Tibial artery (tissue), 4 donors: ENCODE results near the gene ANKRD11.

Source experiments
- DNase-seq, 2 donors: peaks; one replicate each; pipeline ENCODE4 v3.0.0-alpha.2; 2019
- H3K27ac ChIP-seq, 2 donors: fragments of 200-600 bp; sonication (generic) in 1 of 2; 1 replicate in 1 of 2; 2 replicates in 1 of 2; pipeline ENCODE4 v1.5.1; 2018 to 2019; ENCODE audit warnings: mild to moderate bottlenecking in 1 of 2
- H3K27me3 ChIP-seq, 2 donors: fragments of 200-600 bp; sonication (generic) in 1 of 2; one replicate each; pipeline versions ENCODE4 v1.5.1 to v1.6.0; 2016 to 2019
- H3K36me3 ChIP-seq, 3 donors: fragments of 200-600 bp; sonication (generic) in 2 of 3; one replicate each; pipeline ENCODE4 v1.5.1; 2016 to 2019; ENCODE audit warnings: mild to moderate bottlenecking in 2 of 3
- H3K4me1 ChIP-seq, 4 donors: fragments of 200-600 bp; sonication (generic) in 2 of 4; 1 replicate in 3 of 4; 2 replicates in 1 of 4; pipeline ENCODE4 v1.5.1; 2016 to 2019
- H3K4me3 ChIP-seq, 2 donors: fragments of 200-600 bp; sonication (generic) in 1 of 2; 1 replicate in 1 of 2; 2 replicates in 1 of 2; pipeline ENCODE4 v1.5.1; 2018 to 2019; ENCODE audit warnings: mild to moderate bottlenecking in 2 of 2
- H3K9me3 ChIP-seq, 3 donors: fragments of 200-600 bp; sonication (generic) in 1 of 3; one replicate each; pipeline ENCODE4 v1.5.1; 2016 to 2019
- intact Hi-C: fragments of 100-400 bp; cut with DNase I; formaldehyde crosslinking; loops from one replicate; pipeline ENCODE4 v1.15.0; 2023; ENCODE audit warnings: low total_unique reads
- TF ChIP-seq, protein P1 (sequence below), 2 experiments: fragments of 200-600 bp in 1 of 2; fragments of 450-650 bp in 1 of 2; IDR thresholded peaks; one replicate each; pipeline ENCODE4 v1.5.1; 2017 to 2019; ENCODE audit warnings: antibody characterized with exemption in 2 of 2, mild to moderate bottlenecking in 1 of 2, moderate library complexity in 1 of 2

ANKRD11 gene

DNA sequence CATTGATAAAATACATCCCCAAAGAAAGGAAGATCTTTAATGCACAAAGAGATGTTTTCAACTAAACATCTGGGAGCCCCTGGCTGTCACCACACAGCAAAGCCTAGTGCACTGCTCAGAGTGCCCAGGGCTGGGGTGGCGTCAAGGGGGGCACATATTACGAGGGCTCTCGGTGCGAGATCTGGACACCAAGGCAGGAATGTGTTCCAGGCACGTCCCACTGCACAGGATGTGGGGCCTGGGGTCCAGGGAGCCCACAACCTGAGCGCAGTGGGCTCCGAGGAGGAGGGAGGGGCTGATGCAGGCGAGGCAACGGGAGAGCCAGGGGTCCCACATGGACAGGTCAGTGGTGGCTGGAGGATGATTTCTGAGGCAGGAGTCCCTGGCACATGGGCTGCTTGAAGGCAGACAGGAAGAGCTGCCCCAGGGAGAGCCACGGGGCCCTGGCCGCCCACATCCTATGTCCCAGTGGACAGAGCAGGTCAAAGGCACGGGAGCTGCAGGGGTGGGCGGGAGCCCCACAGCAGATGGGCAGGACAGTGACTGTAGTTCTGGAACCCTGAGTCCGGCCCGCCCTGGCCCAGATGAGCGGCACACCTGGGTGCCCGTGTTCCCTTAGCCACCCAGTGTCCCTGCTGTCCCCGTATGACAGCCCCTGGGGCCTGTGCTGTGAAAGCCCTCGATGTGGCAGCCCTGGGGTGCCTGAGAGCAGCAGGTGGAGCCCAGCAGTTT is 216.5 kb downstream of the ANKRD11 start:
- TF ChIP-seq, protein P1, sequence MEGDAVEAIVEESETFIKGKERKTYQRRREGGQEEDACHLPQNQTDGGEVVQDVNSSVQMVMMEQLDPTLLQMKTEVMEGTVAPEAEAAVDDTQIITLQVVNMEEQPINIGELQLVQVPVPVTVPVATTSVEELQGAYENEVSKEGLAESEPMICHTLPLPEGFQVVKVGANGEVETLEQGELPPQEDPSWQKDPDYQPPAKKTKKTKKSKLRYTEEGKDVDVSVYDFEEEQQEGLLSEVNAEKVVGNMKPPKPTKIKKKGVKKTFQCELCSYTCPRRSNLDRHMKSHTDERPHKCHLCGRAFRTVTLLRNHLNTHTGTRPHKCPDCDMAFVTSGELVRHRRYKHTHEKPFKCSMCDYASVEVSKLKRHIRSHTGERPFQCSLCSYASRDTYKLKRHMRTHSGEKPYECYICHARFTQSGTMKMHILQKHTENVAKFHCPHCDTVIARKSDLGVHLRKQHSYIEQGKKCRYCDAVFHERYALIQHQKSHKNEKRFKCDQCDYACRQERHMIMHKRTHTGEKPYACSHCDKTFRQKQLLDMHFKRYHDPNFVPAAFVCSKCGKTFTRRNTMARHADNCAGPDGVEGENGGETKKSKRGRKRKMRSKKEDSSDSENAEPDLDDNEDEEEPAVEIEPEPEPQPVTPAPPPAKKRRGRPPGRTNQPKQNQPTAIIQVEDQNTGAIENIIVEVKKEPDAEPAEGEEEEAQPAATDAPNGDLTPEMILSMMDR (IDR thresholded peaks at IDR 0.05) = no peak
- no peak overlapping the region for H3K4me3 ChIP-seq
- no peaks in the 10 kb centered on the region for H3K9me3 ChIP-seq
- intact Hi-C loops = no loop called here
- no peak overlapping the region for H3K27ac ChIP-seq
- peaks cover 62 to 100% (median 96%) of the 10 kb centered on the region in 3 donors for H3K36me3 ChIP-seq
- no peaks in the 10 kb centered on the region for H3K4me1 ChIP-seq
- H3K27me3 ChIP-seq = no peaks in the 10 kb centered on the region
- peak in 1 of 2 donors; percentile 53 for DNase-seq

DNA sequence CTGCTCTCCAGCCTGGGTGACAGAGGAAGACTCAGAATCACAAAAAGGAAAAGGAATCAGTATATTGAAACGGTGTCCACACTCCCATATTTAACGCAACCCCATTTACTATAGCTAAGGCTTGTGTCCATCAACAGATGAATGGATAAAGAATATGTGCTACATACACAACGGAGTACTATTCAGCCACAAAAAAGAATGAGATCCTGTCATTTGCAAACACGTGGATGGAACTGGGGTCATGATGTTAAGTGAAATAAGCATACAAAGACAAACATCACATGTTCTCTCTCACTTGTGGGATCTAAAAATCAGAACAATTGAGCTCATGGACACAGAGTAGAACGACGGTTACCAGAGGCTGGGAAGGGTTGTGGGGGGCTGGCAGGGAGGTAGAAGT is 217.7 kb downstream of the ANKRD11 start:
- Histone ChIP-seq H3K36me3 (peaks cover 60 to 93% (median 89%) of the 10 kb centered on the region in 3 donors), H3K27ac (no peak overlapping the region), H3K4me1 (no peaks in the 10 kb centered on the region), H3K9me3 (no peaks in the 10 kb centered on the region), H3K27me3 (no peaks in the 10 kb centered on the region), H3K4me3 (no peak overlapping the region)
- intact Hi-C loops = no loop called here
- no peak for DNase-seq
- TF ChIP-seq, protein P1 (IDR thresholded peaks at IDR 0.05) = no peak

DNA sequence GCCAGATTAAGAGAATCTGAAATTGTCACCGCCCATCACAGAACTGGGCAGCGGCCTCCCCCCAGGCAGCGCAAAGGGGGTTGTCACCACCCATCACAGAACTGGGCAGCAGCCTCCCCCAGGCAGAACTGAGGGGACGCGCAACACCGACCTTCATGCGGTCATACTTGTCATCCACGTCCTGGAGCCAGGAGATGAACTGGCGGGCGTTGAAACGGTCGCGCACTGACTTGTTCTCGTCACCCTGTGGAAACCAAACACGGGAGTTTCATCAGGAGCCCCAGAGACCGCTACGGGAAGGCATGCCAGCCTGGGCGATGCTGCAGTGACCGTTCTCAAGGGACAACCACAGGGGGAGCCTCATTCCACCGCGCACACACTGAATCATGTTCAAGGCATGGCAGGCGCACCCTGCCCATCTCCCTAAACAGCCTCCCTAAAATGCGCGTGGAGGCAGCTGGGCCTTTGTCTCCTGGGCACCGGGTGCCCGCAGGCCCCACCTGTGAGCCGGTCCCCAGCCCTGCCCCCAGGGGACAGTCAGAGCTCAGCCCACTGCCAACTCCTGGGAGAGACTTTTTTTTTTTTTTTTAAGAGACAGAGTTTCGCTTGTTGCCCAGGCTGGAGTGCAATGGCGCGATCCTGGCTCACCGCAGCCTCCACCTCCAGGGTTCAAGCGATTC is 219.6 kb downstream of the ANKRD11 start:
- H3K4me3 ChIP-seq = no peak overlapping the region
- H3K9me3 ChIP-seq = no peaks in the 10 kb centered on the region
- no peak overlapping the region for H3K27ac ChIP-seq
- H3K36me3 ChIP-seq = peaks cover 75 to 92% (median 88%) of the 10 kb centered on the region in 3 donors
- peak in 1 of 2 donors; percentile 58 for DNase-seq
- no peaks in the 10 kb centered on the region for H3K4me1 ChIP-seq
- no peaks in the 10 kb centered on the region for H3K27me3 ChIP-seq
- TF ChIP-seq, protein P1 (IDR thresholded peaks at IDR 0.05) = no peak
- intact Hi-C loops = no loop called here

DNA sequence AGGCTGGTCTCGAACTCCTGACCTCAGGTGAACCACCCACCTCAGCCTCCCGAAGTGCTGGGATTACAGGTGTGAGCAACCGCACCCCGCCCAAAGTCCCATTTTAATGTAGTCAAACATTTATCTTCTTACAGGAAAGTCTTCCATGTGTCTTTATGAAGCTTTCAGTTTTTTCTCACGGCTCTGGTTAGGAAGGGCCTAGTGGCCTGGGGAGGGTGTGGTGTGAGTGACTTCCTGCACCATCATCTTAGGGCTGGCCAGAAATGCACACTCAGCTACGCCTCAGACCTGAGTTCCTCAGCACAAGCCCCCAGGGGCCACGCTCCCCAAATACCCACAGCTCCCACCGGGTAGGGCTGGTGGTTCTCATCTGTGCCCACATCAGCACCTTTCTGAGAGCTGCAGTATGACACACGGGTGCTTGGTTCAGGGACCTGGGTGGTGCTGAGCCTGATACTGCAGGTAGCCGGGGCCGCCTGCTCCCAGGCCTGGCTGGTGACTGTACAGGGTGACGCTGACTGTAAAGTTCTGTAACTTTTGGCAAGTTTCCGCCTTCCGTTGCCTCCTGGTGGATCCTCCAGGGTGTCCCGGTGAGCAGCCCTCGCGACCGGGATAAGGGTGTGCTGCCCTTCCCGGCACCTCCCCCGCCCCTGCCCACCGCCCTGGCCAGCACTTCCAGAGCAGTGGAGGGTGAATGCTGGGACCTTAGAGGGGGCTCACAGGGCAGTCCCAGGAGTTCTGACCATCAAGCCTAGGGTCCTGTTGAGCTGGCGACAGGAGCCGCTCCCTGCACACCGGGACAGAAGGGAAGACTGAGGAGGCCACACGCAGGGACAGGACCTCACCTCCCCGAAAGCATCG is 220.3 kb downstream of the ANKRD11 start:
- no peak for DNase-seq

More for the DNA sequence above, 220.3 kb downstream of the ANKRD11 start:
- Histone ChIP-seq H3K4me3 (no peak overlapping the region), H3K9me3 (no peaks in the 10 kb centered on the region), H3K36me3 (peaks cover 74 to 92% (median 88%) of the 10 kb centered on the region in 3 donors), H3K4me1 (no peaks in the 10 kb centered on the region), H3K27me3 (no peaks in the 10 kb centered on the region), H3K27ac (no peak overlapping the region)
- intact Hi-C loops = no loop called here
- TF ChIP-seq, protein P1 (IDR thresholded peaks at IDR 0.05) = no peak
